CD4-positive, alpha-beta T cell treated with Interleukin-17A for 1 hour (primary cell): ENCODE results near the gene OPN3.
A peak's percentile ranks its signal among the peaks of the same experiment; 100 is the strongest.

Experiments
- DNase-seq: peaks from one replicate; pipeline ENCODE4 v3.0.0-alpha.2; 2020

The OPN3 gene

DNA sequence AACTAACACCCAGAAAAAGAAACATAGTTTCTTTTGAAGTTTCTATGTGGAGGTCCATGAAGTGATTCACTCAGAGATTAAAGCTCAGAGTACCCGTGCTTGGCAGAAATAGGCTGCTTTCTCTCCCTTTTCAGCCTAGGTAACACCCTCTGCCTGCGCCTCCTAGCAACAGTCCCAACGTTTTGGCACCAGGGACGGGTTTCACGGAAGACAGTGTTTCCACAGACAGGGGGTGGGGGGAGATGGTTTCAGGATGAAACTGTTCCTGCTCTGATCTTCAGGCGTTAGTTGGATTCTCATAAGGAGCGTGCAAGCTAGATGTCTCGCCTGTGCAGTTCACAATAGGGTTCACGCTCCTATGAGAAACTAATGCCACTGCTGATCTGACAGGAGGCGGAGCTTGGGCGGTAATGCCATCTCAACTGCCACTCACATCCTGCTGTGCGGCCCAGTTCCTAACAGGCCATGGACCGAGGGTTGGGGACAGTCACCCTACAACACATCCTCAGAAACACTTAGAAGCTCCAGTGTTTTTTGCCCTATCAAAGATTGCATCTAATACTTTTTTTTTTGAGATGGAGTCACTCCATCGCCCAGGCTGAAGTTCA lies 53.2 kb downstream of the OPN3 start:
- DNase-seq: no peak

DNA sequence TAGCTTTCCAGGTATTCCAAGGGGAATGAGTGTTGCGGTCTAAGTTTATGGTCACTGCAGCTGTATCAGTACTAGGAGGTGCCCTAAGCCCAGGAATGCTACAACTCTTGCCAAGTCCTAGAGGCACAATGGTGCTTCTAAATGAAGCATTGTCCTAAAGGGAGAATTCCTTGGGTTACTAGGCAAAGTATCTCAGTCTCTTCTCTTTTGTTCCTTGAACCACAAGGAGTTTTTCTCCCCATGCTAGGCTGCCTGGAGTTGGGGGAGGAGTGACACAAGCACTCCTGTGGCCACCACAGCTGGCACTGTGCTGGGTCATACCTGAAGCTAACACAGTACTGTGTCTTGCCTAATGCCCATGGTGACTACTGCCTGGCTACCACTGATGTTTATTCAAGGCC lies 57.2 kb downstream of the OPN3 start:
- DNase-seq: no peak

DNA sequence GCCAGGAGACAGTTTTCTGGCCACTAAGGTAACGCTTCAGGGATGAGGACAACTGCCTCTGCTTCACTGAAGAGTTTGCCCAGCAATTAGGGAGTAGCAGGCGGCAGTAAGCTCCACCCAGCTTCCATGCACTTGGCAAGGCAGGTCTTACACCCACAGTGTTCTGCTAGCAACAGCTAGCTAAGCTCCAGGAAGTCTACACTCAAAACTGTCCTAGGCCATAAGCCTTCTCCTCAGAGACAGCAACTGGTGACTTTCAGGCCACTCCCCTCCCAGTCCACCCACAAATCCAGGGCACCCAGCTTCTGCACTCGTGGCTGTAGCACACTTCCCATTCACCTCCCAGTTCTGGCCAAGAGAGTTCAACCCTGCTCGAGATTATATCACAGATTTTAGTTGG lies 60.7 kb downstream of the OPN3 start:
- DNase-seq: no peak

DNA sequence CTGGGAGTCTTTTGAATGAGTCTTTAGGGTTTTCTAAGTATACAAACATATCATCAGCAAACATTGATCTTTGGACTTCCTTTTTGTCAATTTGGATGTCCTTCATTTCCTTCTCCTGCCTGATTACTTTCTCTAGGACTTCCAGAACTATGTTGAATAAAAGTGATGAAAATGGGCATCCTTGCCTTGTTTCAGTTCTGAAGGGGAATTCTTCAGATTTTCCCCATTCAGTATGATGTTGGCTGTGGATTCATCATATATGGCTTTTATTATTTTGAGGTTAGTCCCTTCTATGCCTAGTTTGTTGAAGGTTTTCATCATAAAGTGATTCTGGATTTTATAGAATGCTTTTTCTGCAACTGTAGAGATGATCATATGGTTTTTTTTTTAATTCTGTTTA lies 66.0 kb downstream of the OPN3 start:
- no peak for DNase-seq

DNA sequence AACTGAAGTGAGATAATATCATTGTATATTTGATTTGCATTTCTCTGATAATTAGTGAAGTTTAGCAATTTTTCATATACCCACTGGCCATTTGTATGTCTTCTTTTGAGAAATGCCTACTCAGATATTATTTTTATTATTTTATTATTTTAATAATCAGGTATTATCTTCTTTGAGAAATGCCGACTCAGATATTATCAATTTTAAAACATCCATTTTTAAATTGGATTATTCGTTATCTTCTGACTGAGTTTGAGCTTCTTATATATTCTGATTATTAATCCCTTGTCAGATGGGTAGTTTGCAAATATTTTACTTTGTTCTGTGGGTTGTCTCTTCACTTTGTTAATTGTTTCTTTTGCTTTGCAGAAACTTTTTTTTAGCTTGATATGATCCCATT lies 70.3 kb downstream of the OPN3 start:
- no peak for DNase-seq

DNA sequence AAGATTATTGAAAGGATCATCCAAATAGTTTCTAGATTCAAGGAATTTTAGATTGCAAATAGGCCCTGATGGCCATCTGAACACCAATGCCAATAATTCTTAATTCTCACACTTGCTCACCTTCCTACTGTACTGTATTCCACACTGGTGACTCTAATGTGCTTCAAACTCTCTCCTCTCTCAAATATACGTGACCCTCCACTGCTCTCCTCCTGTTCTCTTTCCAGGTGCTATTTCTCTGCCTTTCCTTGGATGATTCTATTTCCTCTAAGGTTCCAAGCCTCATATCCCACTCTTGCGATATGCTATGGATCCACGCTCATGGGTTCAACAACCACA lies 79.4 kb downstream of the OPN3 start:
- no peak for DNase-seq

DNA sequence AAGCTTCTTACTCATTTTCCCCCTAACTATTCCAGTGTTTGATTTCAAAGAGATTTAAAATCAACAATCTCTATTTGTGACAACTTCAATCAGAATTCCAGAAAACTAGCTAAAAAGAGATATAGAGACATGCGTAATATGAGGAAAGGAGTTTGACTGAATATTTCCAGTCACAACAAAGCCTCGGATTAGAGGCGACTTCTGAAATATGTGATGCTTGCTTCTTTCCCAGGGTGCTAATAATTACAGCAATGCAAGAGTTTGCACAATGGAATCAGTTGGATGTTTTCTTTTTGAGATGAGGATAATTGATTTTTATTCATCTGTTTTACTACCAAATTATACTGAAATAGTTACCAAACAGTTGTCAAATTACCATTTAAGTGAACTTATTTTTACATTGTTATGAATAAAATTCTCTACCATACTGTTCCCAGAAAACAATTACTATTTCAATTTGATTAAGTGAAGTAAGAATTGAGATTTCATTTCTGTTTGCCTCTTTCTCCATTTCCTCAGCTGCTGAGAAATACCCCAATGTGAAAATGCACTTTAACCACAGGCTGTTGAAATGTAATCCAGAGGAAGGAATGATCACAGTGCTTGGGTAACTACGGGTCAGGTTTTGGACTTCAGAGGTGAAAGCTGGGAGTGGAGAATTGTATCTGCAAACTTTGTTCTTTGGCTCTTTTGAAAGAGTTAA lies 79.9 kb downstream of the OPN3 start:
- DNase-seq: no peak

DNA sequence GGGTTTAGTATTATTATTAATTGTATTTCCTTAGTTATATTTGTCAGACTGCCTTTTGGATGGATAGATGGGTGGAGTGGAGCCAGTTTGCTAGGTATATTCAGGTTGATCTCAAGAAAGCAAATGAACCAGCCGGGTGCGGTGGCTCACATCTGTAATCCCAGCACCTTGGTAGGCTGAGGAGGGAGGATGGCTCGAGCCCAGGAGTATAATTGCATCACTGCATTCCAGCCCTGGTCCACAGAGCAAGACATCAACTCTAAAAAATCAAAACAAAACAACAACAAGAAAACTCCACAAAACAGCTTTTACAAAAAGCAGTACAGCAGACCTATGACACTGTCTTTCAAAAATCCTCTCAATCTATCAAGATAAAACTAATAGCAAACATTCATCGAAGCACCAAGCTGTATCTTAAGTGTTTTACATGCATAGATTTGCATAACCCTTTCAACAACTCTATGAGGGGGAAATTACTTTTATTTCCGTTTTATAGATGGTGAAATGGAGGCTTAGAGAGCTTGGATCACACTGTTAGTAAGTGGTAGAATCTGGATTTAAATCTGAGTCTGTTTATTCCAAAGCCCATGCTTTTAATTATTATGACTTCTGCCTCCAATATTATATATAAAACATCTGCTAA lies 82.5 kb downstream of the OPN3 start:
- DNase-seq: no peak

DNA sequence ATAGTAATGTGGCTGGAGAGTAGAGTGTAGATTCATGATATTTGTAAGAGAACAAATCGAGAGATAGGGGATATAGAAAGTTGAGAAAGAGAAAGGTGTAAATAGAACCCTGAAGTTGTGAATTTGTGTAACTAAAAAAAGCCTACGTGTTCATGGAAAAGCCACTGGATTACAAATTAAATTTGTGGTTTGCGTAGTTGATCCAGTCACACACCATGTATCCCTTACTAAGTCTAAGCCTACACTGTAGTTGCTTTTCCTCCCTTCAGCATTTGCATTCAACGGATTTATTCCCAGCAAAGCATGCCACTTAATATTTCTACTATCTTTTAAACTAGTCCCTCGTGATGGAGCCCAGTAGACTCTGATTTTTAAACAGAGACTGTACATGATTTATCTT lies 83.1 kb downstream of the OPN3 start:
- no peak for DNase-seq

DNA sequence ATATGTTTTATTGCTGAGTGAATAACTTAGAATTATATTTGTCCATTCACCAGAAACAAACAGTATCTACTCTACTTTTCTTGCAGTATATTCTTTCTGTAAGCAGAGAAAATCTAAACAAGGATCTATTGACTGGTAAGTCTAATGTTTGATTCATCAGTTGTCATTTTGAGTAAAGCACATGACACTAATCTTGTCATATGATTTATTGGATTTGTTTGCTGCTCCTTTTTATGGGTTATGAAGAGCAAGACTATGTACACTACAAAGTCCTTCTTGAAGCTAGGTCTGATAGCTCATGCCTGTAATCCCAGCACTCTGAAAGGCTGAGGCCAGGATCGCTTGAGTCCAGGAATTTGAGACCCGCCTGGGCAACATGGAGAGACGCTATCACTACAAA lies 84.6 kb downstream of the OPN3 start:
- no peak for DNase-seq

DNA sequence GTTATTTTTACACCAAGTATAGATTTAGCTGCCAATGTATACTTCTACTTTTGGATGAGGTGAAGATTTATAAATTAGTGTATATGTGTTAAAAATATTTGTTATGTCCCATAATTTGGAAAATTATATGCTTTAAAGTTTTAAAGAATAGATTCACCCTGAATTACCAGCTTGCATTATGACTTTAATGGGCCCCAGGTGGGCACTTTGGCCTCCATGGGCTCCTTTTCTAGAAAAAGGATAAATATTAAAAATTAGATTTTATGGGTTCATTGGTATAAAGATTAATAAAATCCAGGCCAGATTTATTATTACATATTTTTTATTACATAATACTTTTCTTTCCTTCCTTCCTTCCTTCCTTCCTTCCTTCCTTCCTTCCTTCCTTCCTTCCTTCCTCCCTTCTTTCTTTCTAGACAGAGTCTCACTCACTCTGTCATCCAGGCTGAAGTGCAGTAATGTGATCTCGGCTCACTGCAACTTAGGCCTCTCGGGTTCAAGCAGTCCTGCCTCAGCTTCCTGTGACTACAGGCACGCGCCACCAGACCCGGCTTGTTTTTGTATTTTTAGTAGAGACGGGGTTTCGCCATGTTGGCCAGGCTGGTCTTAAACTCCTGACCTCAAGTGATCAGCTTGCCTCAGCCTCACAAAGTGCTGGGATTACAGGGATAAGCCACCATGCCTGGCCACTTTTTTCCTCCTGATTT lies 86.1 kb downstream of the OPN3 start:
- DNase-seq: no peak

DNA sequence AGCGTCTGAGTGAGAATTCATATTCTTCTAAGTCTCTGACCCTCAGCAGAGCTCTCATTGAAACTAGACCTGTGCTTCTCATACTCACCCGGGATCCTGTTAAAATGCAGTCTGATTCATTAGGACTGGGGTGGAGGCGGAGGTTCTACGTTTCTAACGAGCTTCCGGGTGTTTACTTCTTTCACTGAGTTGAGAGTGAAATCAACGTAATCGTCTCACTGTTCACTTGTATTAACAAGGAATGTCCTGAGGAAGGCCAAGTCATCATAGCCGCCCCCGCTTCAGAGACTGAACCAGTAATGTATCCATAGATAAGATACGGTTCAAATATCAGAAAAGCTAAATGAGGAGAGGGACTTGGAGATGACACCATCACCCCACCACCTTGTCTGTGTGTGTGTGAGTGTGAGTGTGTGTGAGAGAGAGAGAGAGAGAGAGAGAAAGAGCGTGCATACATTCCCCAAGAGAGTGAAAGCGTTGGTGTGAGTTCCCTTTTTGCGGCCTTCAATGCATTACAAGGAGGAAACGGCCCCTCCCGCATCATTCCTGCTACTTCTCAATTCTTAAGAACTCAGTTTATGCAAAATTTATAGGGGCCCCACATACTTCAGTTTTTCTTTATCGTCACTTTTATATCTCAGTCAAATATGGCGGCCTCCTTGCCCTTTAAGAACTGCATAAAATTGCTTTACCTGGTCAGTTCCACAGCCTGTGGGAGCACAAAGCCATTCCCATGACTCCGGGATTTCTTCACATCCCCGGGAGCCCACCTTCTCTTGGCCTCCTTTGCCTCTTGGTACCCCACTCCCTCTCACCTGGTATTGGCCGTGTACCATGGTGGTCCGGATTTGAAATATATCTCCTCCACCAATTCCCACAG lies 88.2 kb downstream of the OPN3 start:
- DNase-seq: peak; percentile 61

DNA sequence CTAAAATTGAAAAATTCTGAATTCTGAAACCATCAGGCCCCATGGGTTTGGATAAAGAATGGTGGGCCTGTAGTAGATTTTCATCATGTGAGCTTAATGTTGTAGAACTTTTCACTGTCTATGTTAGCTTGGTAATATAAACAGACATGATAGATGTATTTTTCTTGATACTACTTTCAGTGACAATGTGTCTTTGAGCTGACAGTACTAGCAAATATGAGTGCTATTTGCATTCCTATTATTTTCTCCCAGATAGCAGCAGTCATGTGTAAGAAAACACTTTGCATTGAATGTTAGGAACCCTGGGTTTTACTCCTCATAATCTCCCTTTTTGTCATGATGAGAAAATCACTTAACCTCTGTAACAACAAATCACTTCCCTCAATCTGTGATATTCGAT lies 89.9 kb downstream of the OPN3 start:
- DNase-seq: no peak

DNA sequence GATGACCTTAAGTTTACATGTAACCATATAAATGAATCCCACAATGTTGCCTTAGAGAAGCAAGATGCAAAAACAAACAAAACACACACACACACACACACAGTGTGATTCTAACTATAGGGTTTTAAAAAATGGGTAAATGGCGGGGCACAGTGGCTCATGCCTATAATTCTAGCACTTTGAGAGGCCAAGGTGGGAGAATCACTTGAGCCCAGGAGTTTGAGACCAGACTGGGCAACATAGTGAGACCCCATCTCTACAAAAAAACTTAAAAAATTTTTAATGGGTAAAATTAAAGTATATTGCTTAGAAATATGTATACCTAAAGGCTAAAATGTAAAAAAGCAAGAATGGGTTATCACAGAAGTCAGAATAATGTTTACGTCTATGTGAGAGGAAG lies 92.2 kb downstream of the OPN3 start:
- no peak for DNase-seq
